ENCODE measurements around the gene MOSPD3.

MOSPD3 gene

DNA sequence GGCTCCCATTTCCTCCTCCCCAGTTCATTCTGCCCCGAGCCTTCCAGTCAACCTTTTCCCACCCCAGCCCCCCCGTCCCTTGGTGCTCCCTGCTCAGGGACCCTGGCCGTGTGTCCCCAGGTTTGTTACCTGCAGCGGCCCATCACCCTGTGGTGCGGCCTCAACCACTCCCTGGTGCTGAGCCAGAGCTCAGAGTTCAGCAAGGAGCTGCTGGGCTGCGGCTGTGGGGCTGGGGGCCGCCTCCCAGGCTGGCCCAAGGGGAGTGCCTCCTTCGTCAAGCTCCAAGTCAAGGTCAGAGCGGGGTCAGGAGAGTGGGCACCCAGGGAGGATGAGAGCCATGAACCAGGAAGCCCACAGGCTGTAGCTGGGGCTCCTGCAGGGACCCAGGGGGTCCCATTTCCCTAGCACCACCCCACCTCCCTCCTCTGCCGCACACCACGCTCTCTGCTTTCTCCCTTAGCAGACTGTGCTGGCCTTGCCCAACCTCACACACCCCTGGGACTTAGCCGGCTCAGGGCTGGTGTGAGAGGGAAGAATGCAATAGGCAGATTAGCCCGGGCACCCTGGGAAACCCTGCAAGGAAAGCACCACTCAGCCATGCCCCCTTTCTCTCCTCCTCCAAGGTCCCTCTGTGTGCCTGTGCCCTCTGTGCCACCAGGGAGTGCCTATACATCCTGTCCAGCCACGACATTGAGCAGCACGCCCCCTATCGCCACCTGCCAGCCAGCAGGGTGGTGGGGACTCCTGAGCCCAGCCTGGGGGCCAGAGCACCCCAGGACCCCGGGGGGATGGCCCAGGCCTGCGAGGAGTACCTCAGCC, 12.2 kb upstream of the MOSPD3 start:
- Mint-ChIP-seq H3K27me3 (peaks cover 2% of the 10 kb centered on the region), H3K36me3 (ENCODE audit: low read depth) (no peaks in the 10 kb centered on the region), H3K27ac (no peak overlapping the region)

GRCh38 chr7:100600730-100601038, 11.7 kb upstream of the MOSPD3 start:
- ATAC-seq, result no peak
- DNase-seq, result no peak
- Mint-ChIP-seq H3K36me3 (ENCODE audit: low read depth) (no peaks in the 10 kb centered on the region), H3K27me3 (peaks cover 2% of the 10 kb centered on the region), H3K4me3 (no peak overlapping the region), H3K9me3 (no peaks in the 10 kb centered on the region), H3K27ac (no peak overlapping the region), H3K4me1 (peaks cover 17% of the 10 kb centered on the region)

More for the DNA sequence above, 12.2 kb upstream of the MOSPD3 start:
- Mint-ChIP-seq H3K9me3 (no peaks in the 10 kb centered on the region), H3K4me3 (no peak overlapping the region), H3K4me1 (peaks cover 12% of the 10 kb centered on the region)
- no peak for DNase-seq
- ATAC-seq, result no peak

GRCh38 chr7:100602889-100603725, 9.2 kb upstream of the MOSPD3 start:
- peaks cover 5% of the 10 kb centered on the region for H3K27me3 Mint-ChIP-seq
- H3K4me1 Mint-ChIP-seq, result peaks cover 20% of the 10 kb centered on the region
- no peak overlapping the region for H3K27ac Mint-ChIP-seq
- no peak for DNase-seq
- ATAC-seq, result no peak
- no peaks in the 10 kb centered on the region for H3K9me3 Mint-ChIP-seq
- no peaks in the 10 kb centered on the region for H3K36me3 Mint-ChIP-seq (ENCODE audit: low read depth)
- peak overlapping the region; percentile 76 for H3K4me3 Mint-ChIP-seq

DNA sequence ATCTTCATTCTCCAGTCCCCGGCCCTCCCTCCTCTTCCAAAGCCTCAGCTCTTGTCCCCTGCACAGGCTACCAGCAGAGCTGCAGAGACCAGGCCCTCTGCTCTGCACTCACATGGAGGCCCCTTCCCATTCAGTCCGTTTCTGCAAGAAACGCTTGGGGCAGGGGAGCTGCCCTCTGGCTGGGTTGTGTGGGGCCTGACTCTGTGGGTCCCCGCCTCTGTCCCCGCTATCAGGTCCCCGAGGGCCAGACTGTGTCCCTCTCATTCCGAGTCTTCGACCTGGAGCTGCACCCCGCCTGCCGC, 8.7 kb upstream of the MOSPD3 start:
- peak overlapping the region; percentile 67 for H3K27ac Mint-ChIP-seq
- no peak for DNase-seq
- no peaks in the 10 kb centered on the region for H3K9me3 Mint-ChIP-seq
- peaks cover 5% of the 10 kb centered on the region for H3K27me3 Mint-ChIP-seq
- H3K4me1 Mint-ChIP-seq, result peaks cover 20% of the 10 kb centered on the region
- peak overlapping the region; percentile 76 for H3K4me3 Mint-ChIP-seq
- no peak for ATAC-seq
- no peaks in the 10 kb centered on the region for H3K36me3 Mint-ChIP-seq (ENCODE audit: low read depth)

- no peaks in the 10 kb centered on the region for H3K9me3 Mint-ChIP-seq
- H3K4me1 Mint-ChIP-seq, result peaks cover 20% of the 10 kb centered on the region
- H3K27ac Mint-ChIP-seq, result peak overlapping the region; percentile 67
- peak overlapping the region; percentile 76 for H3K4me3 Mint-ChIP-seq
- DNase-seq, result peak; percentile 86
- no peaks in the 10 kb centered on the region for H3K36me3 Mint-ChIP-seq (ENCODE audit: low read depth)
- ATAC-seq, result peak; percentile 86
- H3K27me3 Mint-ChIP-seq, result peaks cover 5% of the 10 kb centered on the region
Observed at GRCh38 chr7:100604028-100604975, 8.0 kb upstream of the MOSPD3 start.

DNA sequence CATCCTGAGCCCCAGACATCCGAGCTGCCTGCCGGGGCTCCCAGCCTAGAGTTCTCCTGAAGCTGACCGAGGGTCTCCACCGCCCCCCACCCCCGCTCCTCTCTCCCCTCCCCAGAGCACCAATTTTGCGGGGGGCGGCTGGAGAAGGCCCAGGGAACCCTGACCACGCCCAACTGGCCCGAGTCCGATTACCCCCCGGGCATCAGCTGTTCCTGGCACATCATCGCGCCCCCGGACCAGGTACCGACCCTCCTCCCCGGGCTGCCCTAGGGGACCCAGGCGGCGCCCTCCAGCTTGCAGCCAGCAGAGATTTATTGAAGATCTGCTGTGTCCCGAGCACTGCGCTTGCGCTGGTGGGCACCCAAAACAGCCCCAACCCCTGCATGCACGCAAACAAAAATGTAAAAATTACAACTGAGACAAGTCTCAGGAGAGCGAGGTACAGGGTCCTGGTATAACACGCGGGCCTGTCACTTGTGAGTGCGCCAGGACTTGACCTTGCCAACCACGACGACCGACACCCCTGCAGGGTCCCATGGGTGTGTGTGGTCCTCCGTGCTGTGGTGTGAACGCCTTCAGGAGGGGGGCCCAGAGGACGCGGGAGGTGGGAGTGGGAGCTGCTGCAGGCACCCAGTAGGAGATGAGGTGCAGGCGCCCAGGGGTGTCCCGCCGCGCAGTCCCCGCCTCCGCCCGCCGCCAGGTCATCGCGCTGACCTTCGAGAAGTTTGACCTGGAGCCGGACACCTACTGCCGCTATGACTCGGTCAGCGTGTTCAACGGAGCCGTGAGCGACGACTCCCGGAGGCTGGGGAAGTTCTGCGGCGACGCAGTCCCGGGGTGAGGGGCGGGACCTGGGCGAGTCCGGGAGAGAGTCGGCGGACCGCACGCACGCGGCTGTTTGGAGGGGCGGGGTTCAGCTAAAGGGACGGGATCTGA, 7.1 kb upstream of the MOSPD3 start:
- ATAC-seq, result no peak
- H3K4me3 Mint-ChIP-seq, result peak overlapping the region; percentile 72
- no peak overlapping the region for H3K27ac Mint-ChIP-seq
- peak; percentile 61 for DNase-seq
- H3K4me1 Mint-ChIP-seq, result peaks cover 20% of the 10 kb centered on the region
- no peaks in the 10 kb centered on the region for H3K36me3 Mint-ChIP-seq (ENCODE audit: low read depth)
- no peaks in the 10 kb centered on the region for H3K9me3 Mint-ChIP-seq
- peaks cover 5% of the 10 kb centered on the region for H3K27me3 Mint-ChIP-seq

DNA sequence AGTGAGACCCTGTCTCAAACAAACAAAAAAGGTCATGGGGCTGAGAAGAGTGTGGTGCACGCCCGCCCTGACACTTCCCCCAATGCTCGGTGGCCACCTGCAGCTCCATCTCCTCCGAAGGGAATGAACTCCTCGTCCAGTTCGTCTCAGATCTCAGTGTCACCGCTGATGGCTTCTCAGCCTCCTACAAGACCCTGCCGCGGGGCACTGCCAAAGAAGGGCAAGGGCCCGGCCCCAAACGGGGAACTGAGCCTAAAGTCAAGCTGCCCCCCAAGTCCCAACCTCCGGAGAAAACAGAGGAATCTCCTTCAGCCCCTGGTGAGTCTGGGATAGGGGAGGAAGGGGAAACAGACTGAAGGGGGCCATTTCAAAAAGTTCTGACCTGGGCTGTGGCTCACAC, 6.0 kb upstream of the MOSPD3 start:
- H3K36me3 Mint-ChIP-seq (ENCODE audit: low read depth), result no peaks in the 10 kb centered on the region
- peaks cover 5% of the 10 kb centered on the region for H3K27me3 Mint-ChIP-seq
- no peak for ATAC-seq
- H3K9me3 Mint-ChIP-seq, result no peaks in the 10 kb centered on the region
- peaks cover 22% of the 10 kb centered on the region for H3K4me1 Mint-ChIP-seq
- no peak for DNase-seq
- H3K4me3 Mint-ChIP-seq, result no peak overlapping the region
- H3K27ac Mint-ChIP-seq, result no peak overlapping the region

DNA sequence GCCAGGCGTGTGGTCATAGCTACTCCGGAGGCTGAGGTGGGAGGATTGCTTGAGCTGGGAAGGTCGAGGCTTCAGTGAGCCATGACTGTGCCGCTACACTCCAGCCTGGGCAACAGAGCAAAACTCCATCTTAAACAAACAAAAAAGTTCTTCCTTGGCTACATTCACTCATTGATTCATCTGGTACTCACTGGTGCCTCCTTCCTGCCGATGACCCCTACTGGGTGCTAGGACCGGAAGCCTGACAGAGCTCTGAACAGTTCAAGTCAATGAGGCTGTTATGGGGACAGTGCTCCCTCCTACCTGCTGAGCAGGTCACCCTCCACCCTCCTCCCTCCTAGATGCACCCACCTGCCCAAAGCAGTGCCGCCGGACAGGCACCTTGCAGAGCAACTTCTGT, 5.2 kb upstream of the MOSPD3 start:
- no peak for ATAC-seq
- no peak for DNase-seq
- Mint-ChIP-seq H3K27me3 (peaks cover 8% of the 10 kb centered on the region), H3K9me3 (no peaks in the 10 kb centered on the region), H3K4me1 (peaks cover 27% of the 10 kb centered on the region), H3K27ac (no peak overlapping the region), H3K36me3 (ENCODE audit: low read depth) (no peaks in the 10 kb centered on the region), H3K4me3 (no peak overlapping the region)

DNA sequence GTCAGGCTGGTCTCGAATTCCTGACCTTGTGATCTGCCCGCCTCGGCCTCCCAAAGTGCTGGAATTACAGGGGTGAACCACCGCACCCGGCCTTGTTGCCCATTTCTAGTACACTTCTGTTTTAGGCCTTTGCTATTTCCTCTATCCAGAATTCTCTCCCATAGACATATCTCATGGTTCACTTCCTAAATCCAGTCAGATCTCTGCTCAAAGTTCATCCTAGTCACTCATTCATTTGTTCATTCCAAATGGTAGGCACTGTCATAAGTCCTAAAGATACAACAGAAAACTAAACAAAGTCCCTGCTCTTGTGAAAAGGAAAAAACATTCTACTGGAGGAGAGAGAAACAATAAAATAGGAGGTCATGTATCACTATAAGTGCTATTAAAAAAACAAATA, 2.4 kb upstream of the MOSPD3 start:
- ATAC-seq (no peak), DNase-seq (no peak)
- Mint-ChIP-seq H3K4me3 (no peak overlapping the region), H3K27me3 (peaks cover 6% of the 10 kb centered on the region), H3K36me3 (ENCODE audit: low read depth) (no peaks in the 10 kb centered on the region), H3K4me1 (peaks cover 34% of the 10 kb centered on the region), H3K9me3 (no peaks in the 10 kb centered on the region), H3K27ac (no peak overlapping the region)

DNA sequence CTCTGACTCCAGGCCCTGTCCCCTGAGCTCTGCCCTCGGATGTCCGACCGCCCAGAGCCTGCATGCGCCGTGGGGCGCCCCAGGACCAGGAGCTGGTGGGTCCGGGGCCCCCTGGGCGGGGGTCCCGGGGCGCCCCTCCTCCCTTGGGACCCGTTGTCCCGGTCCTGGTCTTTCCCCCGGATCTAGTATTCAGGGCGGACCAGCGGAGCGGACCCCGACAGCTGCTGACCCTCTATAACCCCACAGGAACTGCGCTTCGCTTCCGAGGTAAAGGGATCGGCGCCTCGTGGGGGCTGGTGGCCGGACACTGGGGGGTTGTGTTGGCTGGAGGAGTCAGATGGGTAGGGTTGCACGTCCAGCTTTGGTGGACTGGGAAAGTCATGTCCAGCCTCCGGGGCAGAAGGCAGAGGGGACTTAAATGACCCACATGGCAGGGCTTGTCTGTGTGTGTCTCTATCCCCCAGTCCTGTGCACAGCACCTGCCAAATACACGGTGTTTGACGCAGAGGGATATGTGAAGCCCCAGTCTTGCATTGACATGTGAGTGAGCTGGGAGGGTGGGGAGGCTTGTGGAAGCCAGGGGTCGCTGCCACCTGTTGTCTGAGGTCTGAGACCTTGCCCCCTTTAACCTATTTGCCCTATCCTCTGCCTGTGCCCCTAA, 520 bp downstream of the MOSPD3 start:
- Mint-ChIP-seq H3K27me3 (peaks cover 3% of the 10 kb centered on the region), H3K4me1 (peaks cover 23% of the 10 kb centered on the region), H3K27ac (no peak overlapping the region), H3K9me3 (no peaks in the 10 kb centered on the region), H3K4me3 (peak overlapping the region; percentile 93), H3K36me3 (ENCODE audit: low read depth) (no peaks in the 10 kb centered on the region)
- ATAC-seq (peak; percentile 0), DNase-seq (no peak)

DNA sequence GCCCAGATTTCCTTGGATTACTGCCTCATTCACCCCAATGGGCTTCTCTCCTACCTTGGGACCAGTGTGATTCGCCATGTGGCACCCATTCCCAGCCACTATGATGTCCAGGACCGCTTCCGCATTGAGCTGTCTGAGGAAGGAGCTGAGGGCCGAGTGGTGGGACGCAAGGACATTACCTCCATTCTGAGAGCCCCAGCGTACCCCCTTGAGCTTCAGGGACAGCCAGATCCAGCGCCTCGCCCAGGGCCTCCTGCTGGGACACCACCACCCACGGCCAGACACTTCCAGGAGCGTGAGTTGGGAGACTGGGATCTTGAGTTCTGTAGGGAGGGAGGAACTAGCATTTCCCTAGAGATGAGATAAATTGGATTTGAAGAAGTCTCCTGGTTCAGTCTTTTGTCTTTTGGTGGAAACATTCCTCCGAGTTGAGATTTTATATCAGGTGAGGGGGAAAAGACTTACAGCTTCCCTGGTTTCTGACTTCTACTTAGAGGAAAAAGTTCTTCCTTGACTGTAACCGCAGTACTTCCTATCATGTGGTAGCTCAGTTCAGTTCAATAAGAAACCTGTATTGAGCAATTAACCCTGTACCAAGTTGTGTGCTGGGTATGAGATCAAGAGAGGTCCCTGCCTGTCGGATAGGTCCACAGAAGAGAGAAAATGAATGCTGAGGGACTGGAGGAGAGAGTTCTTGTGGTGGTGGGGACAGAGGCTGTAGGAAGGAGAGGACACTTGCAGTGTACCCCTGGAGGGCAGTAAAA, 1.3 kb downstream of the MOSPD3 start:
- H3K36me3 Mint-ChIP-seq (ENCODE audit: low read depth), result no peaks in the 10 kb centered on the region
- H3K4me1 Mint-ChIP-seq, result peaks cover 23% of the 10 kb centered on the region
- no peak overlapping the region for H3K27ac Mint-ChIP-seq
- ATAC-seq (no peak), DNase-seq (no peak)
- H3K27me3 Mint-ChIP-seq, result peaks cover 3% of the 10 kb centered on the region
- H3K9me3 Mint-ChIP-seq, result no peaks in the 10 kb centered on the region
- peak overlapping the region; percentile 93 for H3K4me3 Mint-ChIP-seq

GRCh38 chr7:100614308-100614861, 2.0 kb downstream of the MOSPD3 start:
- Mint-ChIP-seq H3K36me3 (ENCODE audit: low read depth) (no peaks in the 10 kb centered on the region), H3K4me1 (peaks cover 23% of the 10 kb centered on the region), H3K4me3 (no peak overlapping the region), H3K9me3 (no peaks in the 10 kb centered on the region), H3K27me3 (peaks cover 3% of the 10 kb centered on the region), H3K27ac (no peak overlapping the region)
- ATAC-seq (no peak), DNase-seq (no peak)

Data from activated naive CD8-positive, alpha-beta T cell treated with anti-CD3 and anti-CD28 coated beads, Interleukin-2, amount 50 U/mL, for 24 hours (primary cell).